Measurements from ENCODE around the gene DNER. TPM values are rescaled to one million over a fixed set of nuclear protein-coding genes. Genes with fewer than 3 reads are reported as not detected.

DNER gene
- polyA plus RNA-seq, 3 donors = 0.12 to 0.20 (median 0.16) TPM

- Histone ChIP-seq H4K20me1 (ENCODE audit: insufficient read depth, low read length) (no peaks in the 10 kb centered on the region), H3K9ac (ENCODE audit: insufficient read depth, low read length, poor library complexity, severe bottlenecking) (no peak overlapping the region), H2AFZ (ENCODE audit: insufficient read depth, low read depth, low read length, poor library complexity, severe bottlenecking) (no peak overlapping the region), H3K27me3 (ENCODE audit: control insufficient read depth in 2 of 2, insufficient read depth in 2 of 2, low read length in 2 of 2) (no peaks in the 10 kb centered on the region), H3K9me3 (replicated peaks in 1 of 2; ENCODE audit: control insufficient read depth in 1 of 2, insufficient read depth in 1 of 2, low read length in 2 of 2) (peaks cover 6 to 23% of the 10 kb centered on the region in 2 donors), H3K4me1 (ENCODE audit: control insufficient read depth in 1 of 2, insufficient read depth in 2 of 2, low read length in 2 of 2) (peaks cover 9 to 14% of the 10 kb centered on the region in 2 donors), H3K79me2 (ENCODE audit: insufficient read depth, low read length) (no peaks in the 10 kb centered on the region), H3K4me2 (replicated peaks; ENCODE audit: extremely low read depth, low read length, poor library complexity, severe bottlenecking) (no peak overlapping the region), H3K4me3 (replicated peaks in 1 of 3; ENCODE audit: low read depth in 2 of 3, low read length in 3 of 3) (no peak overlapping the region), H3K36me3 (replicated peaks in 1 of 2; ENCODE audit: control insufficient read depth in 1 of 2, insufficient read depth in 2 of 2, low read length in 2 of 2) (no peaks in the 10 kb centered on the region), H3K27ac (ENCODE audit: low read depth in 1 of 2, low read length in 2 of 2) (no peak overlapping the region)
- no peak for DNase-seq
- H3K36me3 Mint-ChIP-seq = peaks cover 0 to 2% of the 10 kb centered on the region in 2 donors
- H3K9me3 Mint-ChIP-seq = peaks cover 19 to 40% (median 26%) of the 10 kb centered on the region in 7 donors
- no peak overlapping the region for H3K4me3 Mint-ChIP-seq
- H3K27me3 Mint-ChIP-seq (ENCODE audit: low read depth in 3 of 3) = peaks cover 0 to 1% (median 1%) of the 10 kb centered on the region in 3 donors
- peak overlapping the region in 1 of 7 donors; percentile 50 for H3K27ac Mint-ChIP-seq
- WGBS (ENCODE audit: insufficient coverage) = 83% methylated on average over 1 of the region's 4 CpGs
- TF ChIP-seq, protein P1, sequence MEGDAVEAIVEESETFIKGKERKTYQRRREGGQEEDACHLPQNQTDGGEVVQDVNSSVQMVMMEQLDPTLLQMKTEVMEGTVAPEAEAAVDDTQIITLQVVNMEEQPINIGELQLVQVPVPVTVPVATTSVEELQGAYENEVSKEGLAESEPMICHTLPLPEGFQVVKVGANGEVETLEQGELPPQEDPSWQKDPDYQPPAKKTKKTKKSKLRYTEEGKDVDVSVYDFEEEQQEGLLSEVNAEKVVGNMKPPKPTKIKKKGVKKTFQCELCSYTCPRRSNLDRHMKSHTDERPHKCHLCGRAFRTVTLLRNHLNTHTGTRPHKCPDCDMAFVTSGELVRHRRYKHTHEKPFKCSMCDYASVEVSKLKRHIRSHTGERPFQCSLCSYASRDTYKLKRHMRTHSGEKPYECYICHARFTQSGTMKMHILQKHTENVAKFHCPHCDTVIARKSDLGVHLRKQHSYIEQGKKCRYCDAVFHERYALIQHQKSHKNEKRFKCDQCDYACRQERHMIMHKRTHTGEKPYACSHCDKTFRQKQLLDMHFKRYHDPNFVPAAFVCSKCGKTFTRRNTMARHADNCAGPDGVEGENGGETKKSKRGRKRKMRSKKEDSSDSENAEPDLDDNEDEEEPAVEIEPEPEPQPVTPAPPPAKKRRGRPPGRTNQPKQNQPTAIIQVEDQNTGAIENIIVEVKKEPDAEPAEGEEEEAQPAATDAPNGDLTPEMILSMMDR (IDR thresholded peaks at IDR 0.05) = no peak
- intact Hi-C loops (cut with micrococcal nuclease) = no loop called here
- peaks cover 8% of the 10 kb centered on the region for H3K4me1 Mint-ChIP-seq
Measured at GRCh38 chr2:229393926-229394325, 320.4 kb downstream of the DNER start.

GRCh38 chr2:229392196-229392595 lies 322.2 kb downstream of the DNER start:
- Mint-ChIP-seq H3K4me1 (peaks cover 12% of the 10 kb centered on the region), H3K36me3 (peaks cover 0 to 2% of the 10 kb centered on the region in 2 donors), H3K4me3 (no peak overlapping the region), H3K9me3 (peaks cover 15 to 33% (median 22%) of the 10 kb centered on the region in 7 donors), H3K27me3 (ENCODE audit: low read depth in 3 of 3) (peaks cover 0 to 5% (median 4%) of the 10 kb centered on the region in 3 donors), H3K27ac (peak overlapping the region; percentile 64 to 92 (median 87))
- 90% methylated on average over 2 of the region's 2 CpGs for WGBS (ENCODE audit: insufficient coverage)
- H3K4me3 ChIP-seq (replicated peaks in 1 of 3; ENCODE audit: low read depth in 2 of 3, low read length in 3 of 3) = no peak overlapping the region
- H3K27ac ChIP-seq (ENCODE audit: low read depth in 1 of 2, low read length in 2 of 2) = peak overlapping the region in 1 of 2 donors; percentile 73
- H3K27me3 ChIP-seq (ENCODE audit: control insufficient read depth in 2 of 2, insufficient read depth in 2 of 2, low read length in 2 of 2) = no peaks in the 10 kb centered on the region
- H3K4me1 ChIP-seq (ENCODE audit: control insufficient read depth in 1 of 2, insufficient read depth in 2 of 2, low read length in 2 of 2) = peaks cover 9 to 14% of the 10 kb centered on the region in 2 donors
- peak in 2 of 3 donors; percentile 26 to 35 for DNase-seq
- H3K9me3 ChIP-seq (replicated peaks in 1 of 2; ENCODE audit: control insufficient read depth in 1 of 2, insufficient read depth in 1 of 2, low read length in 2 of 2) = peaks cover 6 to 20% of the 10 kb centered on the region in 2 donors
- H3K36me3 ChIP-seq (replicated peaks in 1 of 2; ENCODE audit: control insufficient read depth in 1 of 2, insufficient read depth in 2 of 2, low read length in 2 of 2) = no peaks in the 10 kb centered on the region
- no peak overlapping the region for H3K9ac ChIP-seq (ENCODE audit: insufficient read depth, low read length, poor library complexity, severe bottlenecking)
- intact Hi-C loops (cut with micrococcal nuclease) = no loop called here
- H3K79me2 ChIP-seq (ENCODE audit: insufficient read depth, low read length) = no peaks in the 10 kb centered on the region
- TF ChIP-seq, protein P1 (IDR thresholded peaks at IDR 0.05) = no peak
- H4K20me1 ChIP-seq (ENCODE audit: insufficient read depth, low read length) = no peaks in the 10 kb centered on the region
- H2AFZ ChIP-seq (ENCODE audit: insufficient read depth, low read depth, low read length, poor library complexity, severe bottlenecking) = no peak overlapping the region
- H3K4me2 ChIP-seq (replicated peaks; ENCODE audit: extremely low read depth, low read length, poor library complexity, severe bottlenecking) = no peak overlapping the region
